Adipose tissue (tissue), 3 donors: ENCODE data around the gene HECW1. TPM values are rescaled to one million over a fixed set of nuclear protein-coding genes. Genes with fewer than 3 reads are reported as not detected.
"Not testable (repeated sequence)": the region's sequence is repeated elsewhere in the genome, so short reads cannot be mapped to it uniquely, and the experiment has no call there.

Experiments
- H3K27ac ChIP-seq: one replicate; pipeline ENCODE4 v1.5.1; 2013; ENCODE audit warnings: low read depth, low read length
- WGBS, 3 donors: extraction: QIAGEN DNeasy Blood & Tissue Kit; methylation state at CpG; one replicate each; pipeline ENCODE4 v1.1.7; 2013; 5-methylcytosine and 5-hydroxymethylcytosine counted together
- polyA plus RNA-seq, 3 donors: library from polyadenylated mRNA; stranded (reverse); fragments of 200-250 nt; gene quantifications; one replicate each; pipeline ENCODE4 v1.2.3, GENCODE V29; 2013
- donor health status: healthy with polysubstance abuse.
- donor health status: Bipolar disorder and iron deficiency.
- donor health status: healthy.

The HECW1 gene
- polyA plus RNA-seq, 3 donors = 0.12 to 0.22 TPM; not detected in 1

- WGBS, 3 donors = 10 to 20% (median 17%) methylated on average over 8 of the region's 8 CpGs
- H3K27ac ChIP-seq = no peak overlapping the region
Measured at GRCh38 chr7:43584195-43584586, 471.7 kb downstream of the HECW1 start.

GRCh38 chr7:43584733-43585132 is 472.3 kb downstream of the HECW1 start:
- 78 to 91% (median 79%) methylated on average over 11 of the region's 11 CpGs for WGBS, 3 donors
- H3K27ac ChIP-seq = not testable (repeated sequence)

- 33 to 38% (median 35%) methylated on average over 2 of the region's 2 CpGs for WGBS, 3 donors
- H3K27ac ChIP-seq = no peak overlapping the region
Measured at GRCh38 chr7:43585562-43585961, 473.1 kb downstream of the HECW1 start.

GRCh38 chr7:43586251-43586900 is 473.9 kb downstream of the HECW1 start:
- H3K27ac ChIP-seq = no peak overlapping the region
- 22 to 75% (median 70%) methylated on average over 4 of the region's 4 CpGs for WGBS, 3 donors

- 87 to 94% (median 91%) methylated on average over 5 of the region's 5 CpGs for WGBS, 3 donors
- H3K27ac ChIP-seq = no peak overlapping the region
Measured at GRCh38 chr7:43588477-43589132, 476.2 kb downstream of the HECW1 start.

- no peak overlapping the region for H3K27ac ChIP-seq
Measured at GRCh38 chr7:43589133-43589478, 476.7 kb downstream of the HECW1 start.

GRCh38 chr7:43589728-43590127 is 477.3 kb downstream of the HECW1 start:
- 94 to 98% (median 96%) methylated on average over 3 of the region's 3 CpGs for whole genome bisulfite sequencing, 3 donors
- H3K27ac ChIP-seq = no peak overlapping the region

GRCh38 chr7:43590862-43591557 is 478.6 kb downstream of the HECW1 start:
- H3K27ac ChIP-seq = no peak overlapping the region

GRCh38 chr7:43591558-43592180 is 479.2 kb downstream of the HECW1 start:
- 21 to 64% (median 53%) methylated on average over 4 of the region's 4 CpGs for WGBS, 3 donors
- H3K27ac ChIP-seq = no peak overlapping the region

More at GRCh38 chr7:43590862-43591557, 478.6 kb downstream of the HECW1 start:
- 53 to 68% (median 55%) methylated on average over 2 of the region's 2 CpGs for whole genome bisulfite sequencing, 3 donors

- WGBS, 3 donors = 86 to 91% (median 86%) methylated on average over 3 of the region's 3 CpGs
- no peak overlapping the region for H3K27ac ChIP-seq
Measured at GRCh38 chr7:43592326-43592725, 479.9 kb downstream of the HECW1 start.

- 95 to 96% (median 95%) methylated on average over 1 of the region's 1 CpG for WGBS, 3 donors
- no peak overlapping the region for H3K27ac ChIP-seq
Measured at GRCh38 chr7:43593010-43593409, 480.6 kb downstream of the HECW1 start.

- no peak overlapping the region for H3K27ac ChIP-seq
- WGBS, 3 donors = 82 to 95% (median 93%) methylated on average over 2 of the region's 2 CpGs
Measured at GRCh38 chr7:43594020-43594419, 481.6 kb downstream of the HECW1 start.

GRCh38 chr7:43596426-43596825 is 484.0 kb downstream of the HECW1 start:
- WGBS, 3 donors = 86 to 90% (median 89%) methylated on average over 5 of the region's 5 CpGs
- not testable (repeated sequence) for H3K27ac ChIP-seq

GRCh38 chr7:43600056-43600455 is 487.6 kb downstream of the HECW1 start:
- no peak overlapping the region for H3K27ac ChIP-seq
- WGBS, 3 donors = 90 to 92% (median 91%) methylated on average over 3 of the region's 3 CpGs

- WGBS, 3 donors = 79 to 89% (median 86%) methylated on average over 1 of the region's 1 CpG
- H3K27ac ChIP-seq = no peak overlapping the region
Measured at GRCh38 chr7:43602256-43602655, 489.8 kb downstream of the HECW1 start.

- WGBS, 3 donors = 94 to 97% (median 95%) methylated on average over 1 of the region's 1 CpG
- H3K27ac ChIP-seq = no peak overlapping the region
Measured at GRCh38 chr7:43604251-43604650, 491.8 kb downstream of the HECW1 start.

GRCh38 chr7:43609097-43609496 is 496.6 kb downstream of the HECW1 start:
- H3K27ac ChIP-seq = no peak overlapping the region
- 96 to 100% (median 98%) methylated on average over 2 of the region's 2 CpGs for WGBS, 3 donors

- H3K27ac ChIP-seq = no peak overlapping the region
- WGBS, 3 donors = 76 to 86% (median 78%) methylated on average over 5 of the region's 5 CpGs
Measured at GRCh38 chr7:43612128-43612527, 499.7 kb downstream of the HECW1 start.
